ENCODE data around the gene SLCO2B1.

DNA sequence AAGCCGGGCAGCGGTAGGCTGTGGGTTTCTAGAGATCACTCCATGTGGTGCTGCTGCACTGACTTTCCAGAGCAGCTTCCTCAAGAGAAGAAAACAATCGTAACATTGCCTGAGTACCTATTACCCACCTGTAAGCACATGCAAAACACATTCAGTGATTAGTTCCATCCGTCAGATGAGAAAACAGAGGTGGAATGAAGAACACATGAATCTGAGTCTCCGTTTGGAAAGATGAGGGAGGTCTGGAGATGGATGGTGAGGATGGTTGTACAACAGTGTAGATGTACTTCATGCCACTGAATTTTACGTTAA lies 7.5 kb upstream of the SLCO2B1 start:
- TF ChIP-seq FOXA1 (IDR thresholded peaks at IDR 0.05): no peak
- TF ChIP-seq LEF1 (IDR thresholded peaks at IDR 0.05; ENCODE audit: borderline replicate concordance): no peak
- TF ChIP-seq SP1 (IDR thresholded peaks at IDR 0.05): no peak
- no peak for TF ChIP-seq ZNF384 (IDR thresholded peaks at IDR 0.05)
- no peak for TF ChIP-seq FOXM1 (IDR thresholded peaks at IDR 0.05; ENCODE audit: borderline replicate concordance)
- no peak for TF ChIP-seq ARNT (IDR thresholded peaks at IDR 0.05)
